CD14-positive monocyte (primary cell): ENCODE results near the gene MLEC. TPM values are rescaled to one million over a fixed set of nuclear protein-coding genes. Genes with fewer than 3 reads are reported as not detected.

Source experiments
- DNase-seq, 3 donors: peaks; one replicate each; pipeline ENCODE4 v3.0.0-alpha.2; 2011 to 2022
- H2AFZ ChIP-seq: 2 replicates; pipeline ENCODE4 v1.6.0; 2012; ENCODE audit warnings: mild to moderate bottlenecking, low read depth, low read length, inconsistent platforms; ENCODE audit not compliant: insufficient read depth, poor library complexity, severe bottlenecking
- H3K27ac ChIP-seq, 2 donors: 1 replicate in 1 of 2; 2 replicates in 1 of 2; pipeline ENCODE4 v1.5.1; 2012 to 2013; ENCODE audit warnings: low read length in 2 of 2, control low read depth in 1 of 2, inconsistent platforms in 1 of 2, low read depth in 1 of 2, mild to moderate bottlenecking in 1 of 2
- H3K27me3 ChIP-seq, 2 donors: one replicate each; pipeline versions ENCODE4 v1.6.0 to v1.6.1; 2011 to 2013; ENCODE audit warnings: low read length in 2 of 2; ENCODE audit not compliant: control insufficient read depth in 2 of 2, insufficient read depth in 2 of 2
- H3K36me3 ChIP-seq, 2 donors: replicated peaks in 1 of 2; 1 replicate in 1 of 2; 2 replicates in 1 of 2; pipeline versions ENCODE4 v1.5.1 to v1.6.1; 2012 to 2013; ENCODE audit warnings: low read length in 2 of 2, control low read depth in 1 of 2, inconsistent platforms in 1 of 2, mild to moderate bottlenecking in 1 of 2; ENCODE audit not compliant: insufficient read depth in 2 of 2, control insufficient read depth in 1 of 2
- H3K4me1 ChIP-seq, 2 donors: 1 replicate in 1 of 2; 2 replicates in 1 of 2; pipeline versions ENCODE4 v1.5.1 to v1.6.1; 2012 to 2013; ENCODE audit warnings: low read length in 2 of 2, control low read depth in 1 of 2, inconsistent platforms in 1 of 2, mild to moderate bottlenecking in 1 of 2, moderate library complexity in 1 of 2; ENCODE audit not compliant: insufficient read depth in 2 of 2, control insufficient read depth in 1 of 2
- H3K4me2 ChIP-seq: replicated peaks from 2 replicates; pipeline ENCODE3; 2012; ENCODE audit warnings: low read length, moderate library complexity, mild to moderate bottlenecking; ENCODE audit not compliant: poor library complexity, severe bottlenecking; ENCODE audit errors: extremely low read depth
- H3K4me3 ChIP-seq, 3 experiments: fragments of 200-600 bp in 1 of 3; sonication (generic) in 1 of 3; replicated peaks in 1 of 3; 1 replicate in 2 of 3; 2 replicates in 1 of 3; pipeline ENCODE4 v1.5.1; 2011 to 2013; ENCODE audit warnings: low read length in 3 of 3, mild to moderate bottlenecking in 3 of 3, control low read depth in 2 of 3, low read depth in 2 of 3, inconsistent platforms in 1 of 3, moderate library complexity in 1 of 3
- H3K79me2 ChIP-seq: 2 replicates; pipeline ENCODE4 v1.6.0; 2012; ENCODE audit warnings: mild to moderate bottlenecking, control low read depth, inconsistent platforms, low read length, moderate library complexity; ENCODE audit not compliant: insufficient read depth
- H3K9ac ChIP-seq: 2 replicates; pipeline ENCODE4 v1.6.0; 2017; ENCODE audit warnings: low read length, mild to moderate bottlenecking; ENCODE audit not compliant: insufficient read depth, poor library complexity, severe bottlenecking
- H3K9me3 ChIP-seq, 2 donors: replicated peaks in 1 of 2; 1 replicate in 1 of 2; 2 replicates in 1 of 2; pipeline versions ENCODE4 v1.5.1 to v1.6.1; 2012 to 2013; ENCODE audit warnings: low read length in 2 of 2, control low read depth in 1 of 2; ENCODE audit not compliant: control insufficient read depth in 1 of 2, insufficient read depth in 1 of 2
- H4K20me1 ChIP-seq: 2 replicates; pipeline ENCODE4 v1.6.0; 2012; ENCODE audit warnings: mild to moderate bottlenecking, low read length, control low read depth, moderate library complexity; ENCODE audit not compliant: insufficient read depth
- H3K27ac Mint-ChIP-seq, 7 donors: one replicate each; pipeline ENCODE4 v1.8.0; 2020; ENCODE audit warnings: mild to moderate bottlenecking in 7 of 7, mixed read lengths in 7 of 7, moderate library complexity in 6 of 7, inconsistent platforms in 2 of 7
- H3K27me3 Mint-ChIP-seq, 3 donors: one replicate each; pipeline ENCODE4 v1.8.0; 2021 to 2022; ENCODE audit warnings: low read depth in 3 of 3, mild to moderate bottlenecking in 3 of 3, mixed read lengths in 3 of 3, moderate library complexity in 3 of 3, inconsistent platforms in 1 of 3
- H3K36me3 Mint-ChIP-seq, 2 donors: one replicate each; pipeline ENCODE4 v1.8.0; 2020; ENCODE audit warnings: mixed read lengths in 2 of 2, inconsistent platforms in 1 of 2, mild to moderate bottlenecking in 1 of 2
- H3K4me1 Mint-ChIP-seq: one replicate; pipeline ENCODE4 v1.8.0; 2020; ENCODE audit warnings: mild to moderate bottlenecking, mixed read lengths
- H3K4me3 Mint-ChIP-seq, 2 donors: one replicate each; pipeline ENCODE4 v1.8.0; 2020; ENCODE audit warnings: mild to moderate bottlenecking in 2 of 2, mixed read lengths in 2 of 2, moderate library complexity in 1 of 2
- H3K9me3 Mint-ChIP-seq, 7 donors: one replicate each; pipeline ENCODE4 v1.8.0; 2020 to 2022; ENCODE audit warnings: mixed read lengths in 7 of 7, mild to moderate bottlenecking in 6 of 7, moderate library complexity in 6 of 7, inconsistent platforms in 2 of 7
- CTCF ChIP-seq: fragments of 200-600 bp; IDR thresholded peaks from one replicate; pipeline ENCODE4 v1.8.0; 2022; ENCODE audit warnings: antibody characterized with exemption, mild to moderate bottlenecking
- WGBS: methylation state at CpG from one replicate; pipeline ENCODE4 v1.1.5; 2013; ENCODE audit warnings: missing lambda C conversion rate; ENCODE audit not compliant: insufficient coverage; 5-methylcytosine and 5-hydroxymethylcytosine counted together
- intact Hi-C, 2 donors: fragments of 100-400 bp; cut with micrococcal nuclease; formaldehyde crosslinking; loops; one replicate each; pipeline versions ENCODE4 v1.15.0 to v1.15.1; 2023
- polyA plus RNA-seq, 3 donors: library from polyadenylated mRNA; depleted of rRNA in 1 of 3; unstranded in 2 of 3; stranded (reverse) in 1 of 3; fragments of 300-500 nt in 2 of 3; fragments of >200 nt in 1 of 3; fragmentation: Illumina TruSeq in 2 of 3; gene quantifications; 1 replicate in 2 of 3; 2 replicates in 1 of 3; pipeline ENCODE4 v1.2.3, GENCODE V29; 2012 to 2021

MLEC gene
- polyA plus RNA-seq, 3 donors, result 10.9 to 79.5 (median 65.3) TPM

DNA sequence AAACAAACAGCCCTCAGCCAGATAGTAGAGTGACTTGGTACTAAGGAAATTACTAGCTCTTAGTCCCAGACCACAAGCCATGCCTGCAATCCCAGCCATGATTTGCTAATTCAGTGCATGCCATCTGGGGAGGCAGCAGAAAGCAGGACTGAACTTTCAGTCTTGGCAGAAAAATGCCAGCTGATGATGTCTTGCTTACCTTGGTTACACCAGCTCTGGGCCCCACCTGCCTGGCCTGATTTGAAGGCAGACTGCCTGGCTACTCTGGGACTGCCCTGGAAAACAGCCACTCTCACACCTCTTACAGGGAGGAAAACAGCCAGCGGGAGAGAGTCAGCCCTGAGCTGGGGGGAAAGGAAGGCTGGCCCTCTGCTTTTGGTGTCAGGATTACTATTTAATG, 18.7 kb downstream of the MLEC start:
- Histone ChIP-seq H3K4me1 (peaks cover 6 to 7% of the 10 kb centered on the region in 2 donors), H3K79me2 (peaks cover 3% of the 10 kb centered on the region), H3K27ac (no peak overlapping the region), H3K27me3 (no peaks in the 10 kb centered on the region), H3K36me3 (peaks cover 20 to 45% of the 10 kb centered on the region in 2 donors), H3K4me2 (no peak overlapping the region), H3K4me3 (no peak overlapping the region), H3K9me3 (no peaks in the 10 kb centered on the region), H4K20me1 (no peaks in the 10 kb centered on the region), H2AFZ (no peak overlapping the region), H3K9ac (no peak overlapping the region)
- Mint-ChIP-seq H3K4me1 (peaks cover 5% of the 10 kb centered on the region), H3K27me3 (peaks cover 0 to 1% (median 0%) of the 10 kb centered on the region in 3 donors), H3K9me3 (no peaks in the 10 kb centered on the region), H3K36me3 (peaks cover 37 to 42% of the 10 kb centered on the region in 2 donors), H3K27ac (no peak overlapping the region), H3K4me3 (no peak overlapping the region)
- no CpG with 5 or more reads among the region's 1 CpG for WGBS
- intact Hi-C loops, result no loop called here
- TF ChIP-seq CTCF, result no peak
- DNase-seq, result no peak

- Histone ChIP-seq H3K4me3 (no peak overlapping the region), H3K4me2 (no peak overlapping the region), H3K36me3 (peaks cover 16 to 41% of the 10 kb centered on the region in 2 donors), H3K27me3 (no peaks in the 10 kb centered on the region), H3K9ac (no peak overlapping the region), H2AFZ (no peak overlapping the region), H3K79me2 (peaks cover 7% of the 10 kb centered on the region), H3K27ac (no peak overlapping the region), H3K4me1 (peaks cover 9 to 11% of the 10 kb centered on the region in 2 donors), H4K20me1 (peaks cover 4% of the 10 kb centered on the region), H3K9me3 (no peaks in the 10 kb centered on the region)
- peak overlapping the region in 2 of 7 donors; percentile 50 to 54 for H3K27ac Mint-ChIP-seq
- no peak for TF ChIP-seq CTCF
- no peak overlapping the region for H3K4me3 Mint-ChIP-seq
- H3K9me3 Mint-ChIP-seq, result no peaks in the 10 kb centered on the region
- 55% methylated on average over 4 of the region's 5 CpGs for WGBS
- DNase-seq, result no peak
- intact Hi-C loops, result no loop called here
- H3K36me3 Mint-ChIP-seq, result peaks cover 33 to 37% of the 10 kb centered on the region in 2 donors
- peaks cover 5% of the 10 kb centered on the region for H3K4me1 Mint-ChIP-seq
- H3K27me3 Mint-ChIP-seq, result peaks cover 0 to 1% (median 0%) of the 10 kb centered on the region in 3 donors
These were observed 19.1 kb downstream of the MLEC start for GRCh38 chr12:120706029-120706428.
